ENCODE results near the gene SIGLEC9.

The SIGLEC9 gene

GRCh38 chr19:51107406-51108065, 17.2 kb upstream of the SIGLEC9 start:
- H3K4me1 ChIP-seq (ENCODE audit: control insufficient read depth in 2 of 2, insufficient read depth in 2 of 2, low read length in 2 of 2) = peaks cover 7 to 13% of the 10 kb centered on the region in 2 donors
- peaks cover 2 to 5% of the 10 kb centered on the region in 2 donors for H3K27me3 ChIP-seq (ENCODE audit: control insufficient read depth in 2 of 2, insufficient read depth in 2 of 2, low read length in 2 of 2)
- H3K4me3 ChIP-seq (ENCODE audit: low read length in 2 of 2) = peak overlapping the region; percentile 87 to 96
- H3K9me3 ChIP-seq (ENCODE audit: control insufficient read depth in 2 of 2, low read length in 2 of 2) = no peaks in the 10 kb centered on the region
- peaks cover 6 to 8% of the 10 kb centered on the region in 2 donors for H3K36me3 ChIP-seq (ENCODE audit: control insufficient read depth in 2 of 2, insufficient read depth in 2 of 2, low read length in 2 of 2)
- H3K9ac ChIP-seq (ENCODE audit: low read depth in 1 of 2, low read length in 2 of 2) = peak overlapping the region; percentile 57 to 72
- peak overlapping the region; percentile 44 to 57 for H3K27ac ChIP-seq (ENCODE audit: low read depth in 2 of 2, low read length in 2 of 2)

GRCh38 chr19:51108066-51108804, 16.5 kb upstream of the SIGLEC9 start, which contains the start of gene CTU1:
Gene CTU1, minus strand, starts transcription at chr19:51108409. Its CDS starts 3,840 bp downstream, at chr19:51104569.
- H3K27me3 ChIP-seq (ENCODE audit: control insufficient read depth in 2 of 2, insufficient read depth in 2 of 2, low read length in 2 of 2) = peaks cover 2 to 5% of the 10 kb centered on the region in 2 donors
- peak within 1 kb of the TSS; percentile 87 to 96 for H3K4me3 ChIP-seq (ENCODE audit: low read length in 2 of 2)
- peaks cover 7 to 13% of the 10 kb centered on the region in 2 donors for H3K4me1 ChIP-seq (ENCODE audit: control insufficient read depth in 2 of 2, insufficient read depth in 2 of 2, low read length in 2 of 2)
- H3K27ac ChIP-seq (ENCODE audit: low read depth in 2 of 2, low read length in 2 of 2) = peak within 1 kb of the TSS; percentile 44 to 57
- H3K36me3 ChIP-seq (ENCODE audit: control insufficient read depth in 2 of 2, insufficient read depth in 2 of 2, low read length in 2 of 2) = peaks cover 0 to 4% of the 10 kb centered on the region in 2 donors
- no peaks in the 10 kb centered on the region for H3K9me3 ChIP-seq (ENCODE audit: control insufficient read depth in 2 of 2, low read length in 2 of 2)
- peak within 1 kb of the TSS; percentile 57 to 72 for H3K9ac ChIP-seq (ENCODE audit: low read depth in 1 of 2, low read length in 2 of 2)

GRCh38 chr19:51108805-51109146, 15.9 kb upstream of the SIGLEC9 start:
- Histone ChIP-seq H3K4me3 (ENCODE audit: low read length in 2 of 2) (peak overlapping the region; percentile 87 to 96), H3K27ac (ENCODE audit: low read depth in 2 of 2, low read length in 2 of 2) (peak overlapping the region in 1 of 2 donors; percentile 38), H3K9me3 (ENCODE audit: control insufficient read depth in 2 of 2, low read length in 2 of 2) (no peaks in the 10 kb centered on the region), H3K36me3 (ENCODE audit: control insufficient read depth in 2 of 2, insufficient read depth in 2 of 2, low read length in 2 of 2) (peaks cover 0 to 2% of the 10 kb centered on the region in 2 donors), H3K27me3 (ENCODE audit: control insufficient read depth in 2 of 2, insufficient read depth in 2 of 2, low read length in 2 of 2) (peaks cover 2 to 5% of the 10 kb centered on the region in 2 donors), H3K9ac (ENCODE audit: low read depth in 1 of 2, low read length in 2 of 2) (peak overlapping the region in 1 of 2 donors; percentile 38), H3K4me1 (ENCODE audit: control insufficient read depth in 2 of 2, insufficient read depth in 2 of 2, low read length in 2 of 2) (peaks cover 7 to 13% of the 10 kb centered on the region in 2 donors)

- no peak overlapping the region for H3K27ac ChIP-seq (ENCODE audit: low read depth in 2 of 2, low read length in 2 of 2)
- H3K9ac ChIP-seq (ENCODE audit: low read depth in 1 of 2, low read length in 2 of 2) = no peak overlapping the region
- H3K4me3 ChIP-seq (ENCODE audit: low read length in 2 of 2) = no peak overlapping the region
- no peaks in the 10 kb centered on the region for H3K9me3 ChIP-seq (ENCODE audit: control insufficient read depth in 2 of 2, low read length in 2 of 2)
- no peaks in the 10 kb centered on the region for H3K36me3 ChIP-seq (ENCODE audit: control insufficient read depth in 2 of 2, insufficient read depth in 2 of 2, low read length in 2 of 2)
- H3K27me3 ChIP-seq (ENCODE audit: control insufficient read depth in 2 of 2, insufficient read depth in 2 of 2, low read length in 2 of 2) = peaks cover 2 to 5% of the 10 kb centered on the region in 2 donors
- H3K4me1 ChIP-seq (ENCODE audit: control insufficient read depth in 2 of 2, insufficient read depth in 2 of 2, low read length in 2 of 2) = peaks cover 7 to 13% of the 10 kb centered on the region in 2 donors
These were observed 14.1 kb upstream of the SIGLEC9 start for GRCh38 chr19:51110666-51110971.

GRCh38 chr19:51111606-51112005, 13.1 kb upstream of the SIGLEC9 start:
- no peak overlapping the region for H3K4me3 ChIP-seq (ENCODE audit: low read length in 2 of 2)
- H3K9ac ChIP-seq (ENCODE audit: low read depth in 1 of 2, low read length in 2 of 2) = no peak overlapping the region
- no peaks in the 10 kb centered on the region for H3K36me3 ChIP-seq (ENCODE audit: control insufficient read depth in 2 of 2, insufficient read depth in 2 of 2, low read length in 2 of 2)
- no peak overlapping the region for H3K27ac ChIP-seq (ENCODE audit: low read depth in 2 of 2, low read length in 2 of 2)
- no peaks in the 10 kb centered on the region for H3K9me3 ChIP-seq (ENCODE audit: control insufficient read depth in 2 of 2, low read length in 2 of 2)
- H3K4me1 ChIP-seq (ENCODE audit: control insufficient read depth in 2 of 2, insufficient read depth in 2 of 2, low read length in 2 of 2) = peaks cover 7 to 13% of the 10 kb centered on the region in 2 donors
- peaks cover 2 to 5% of the 10 kb centered on the region in 2 donors for H3K27me3 ChIP-seq (ENCODE audit: control insufficient read depth in 2 of 2, insufficient read depth in 2 of 2, low read length in 2 of 2)

GRCh38 chr19:51114087-51114729, 10.5 kb upstream of the SIGLEC9 start:
- no peaks in the 10 kb centered on the region for H3K4me1 ChIP-seq (ENCODE audit: control insufficient read depth in 2 of 2, insufficient read depth in 2 of 2, low read length in 2 of 2)

GRCh38 chr19:51116736-51117286, 7.9 kb upstream of the SIGLEC9 start:
- Histone ChIP-seq H3K27me3 (ENCODE audit: control insufficient read depth in 2 of 2, insufficient read depth in 2 of 2, low read length in 2 of 2) (peaks cover 0 to 2% of the 10 kb centered on the region in 2 donors), H3K9ac (ENCODE audit: low read depth in 1 of 2, low read length in 2 of 2) (no peak overlapping the region), H3K4me3 (ENCODE audit: low read length in 2 of 2) (no peak overlapping the region), H3K27ac (ENCODE audit: low read depth in 2 of 2, low read length in 2 of 2) (no peak overlapping the region), H3K4me1 (ENCODE audit: control insufficient read depth in 2 of 2, insufficient read depth in 2 of 2, low read length in 2 of 2) (no peaks in the 10 kb centered on the region), H3K9me3 (ENCODE audit: control insufficient read depth in 2 of 2, low read length in 2 of 2) (no peaks in the 10 kb centered on the region), H3K36me3 (ENCODE audit: control insufficient read depth in 2 of 2, insufficient read depth in 2 of 2, low read length in 2 of 2) (no peaks in the 10 kb centered on the region)

More at GRCh38 chr19:51114087-51114729, 10.5 kb upstream of the SIGLEC9 start:
- Histone ChIP-seq H3K4me3 (ENCODE audit: low read length in 2 of 2) (no peak overlapping the region), H3K36me3 (ENCODE audit: control insufficient read depth in 2 of 2, insufficient read depth in 2 of 2, low read length in 2 of 2) (no peaks in the 10 kb centered on the region), H3K9ac (ENCODE audit: low read depth in 1 of 2, low read length in 2 of 2) (no peak overlapping the region), H3K27ac (ENCODE audit: low read depth in 2 of 2, low read length in 2 of 2) (no peak overlapping the region), H3K9me3 (ENCODE audit: control insufficient read depth in 2 of 2, low read length in 2 of 2) (no peaks in the 10 kb centered on the region), H3K27me3 (ENCODE audit: control insufficient read depth in 2 of 2, insufficient read depth in 2 of 2, low read length in 2 of 2) (peaks cover 2 to 5% of the 10 kb centered on the region in 2 donors)

- Histone ChIP-seq H3K27me3 (ENCODE audit: control insufficient read depth in 2 of 2, insufficient read depth in 2 of 2, low read length in 2 of 2) (no peaks in the 10 kb centered on the region), H3K36me3 (ENCODE audit: control insufficient read depth in 2 of 2, insufficient read depth in 2 of 2, low read length in 2 of 2) (no peaks in the 10 kb centered on the region), H3K9ac (ENCODE audit: low read depth in 1 of 2, low read length in 2 of 2) (no peak overlapping the region), H3K4me3 (ENCODE audit: low read length in 2 of 2) (no peak overlapping the region), H3K27ac (ENCODE audit: low read depth in 2 of 2, low read length in 2 of 2) (no peak overlapping the region), H3K9me3 (ENCODE audit: control insufficient read depth in 2 of 2, low read length in 2 of 2) (no peaks in the 10 kb centered on the region), H3K4me1 (ENCODE audit: control insufficient read depth in 2 of 2, insufficient read depth in 2 of 2, low read length in 2 of 2) (peaks cover 0 to 3% of the 10 kb centered on the region in 2 donors)
These were observed 5.6 kb upstream of the SIGLEC9 start for GRCh38 chr19:51119101-51119500.

GRCh38 chr19:51119611-51120010, 5.1 kb upstream of the SIGLEC9 start:
- Histone ChIP-seq H3K9me3 (ENCODE audit: control insufficient read depth in 2 of 2, low read length in 2 of 2) (no peaks in the 10 kb centered on the region), H3K4me1 (ENCODE audit: control insufficient read depth in 2 of 2, insufficient read depth in 2 of 2, low read length in 2 of 2) (peaks cover 0 to 6% of the 10 kb centered on the region in 2 donors), H3K9ac (ENCODE audit: low read depth in 1 of 2, low read length in 2 of 2) (no peak overlapping the region), H3K27me3 (ENCODE audit: control insufficient read depth in 2 of 2, insufficient read depth in 2 of 2, low read length in 2 of 2) (no peaks in the 10 kb centered on the region), H3K4me3 (ENCODE audit: low read length in 2 of 2) (no peak overlapping the region), H3K27ac (ENCODE audit: low read depth in 2 of 2, low read length in 2 of 2) (peak overlapping the region in 1 of 2 donors; percentile 9), H3K36me3 (ENCODE audit: control insufficient read depth in 2 of 2, insufficient read depth in 2 of 2, low read length in 2 of 2) (no peaks in the 10 kb centered on the region)

GRCh38 chr19:51120160-51120559, 4.5 kb upstream of the SIGLEC9 start:
- Histone ChIP-seq H3K9me3 (ENCODE audit: control insufficient read depth in 2 of 2, low read length in 2 of 2) (no peaks in the 10 kb centered on the region), H3K27ac (ENCODE audit: low read depth in 2 of 2, low read length in 2 of 2) (no peak overlapping the region), H3K9ac (ENCODE audit: low read depth in 1 of 2, low read length in 2 of 2) (no peak overlapping the region), H3K4me1 (ENCODE audit: control insufficient read depth in 2 of 2, insufficient read depth in 2 of 2, low read length in 2 of 2) (peaks cover 0 to 6% of the 10 kb centered on the region in 2 donors), H3K4me3 (ENCODE audit: low read length in 2 of 2) (no peak overlapping the region), H3K36me3 (ENCODE audit: control insufficient read depth in 2 of 2, insufficient read depth in 2 of 2, low read length in 2 of 2) (no peaks in the 10 kb centered on the region), H3K27me3 (ENCODE audit: control insufficient read depth in 2 of 2, insufficient read depth in 2 of 2, low read length in 2 of 2) (no peaks in the 10 kb centered on the region)
